Esophagus muscularis mucosa (tissue), 4 donors: ENCODE results near the gene KLHL6. TPM values are rescaled to one million over a fixed set of nuclear protein-coding genes. Genes with fewer than 3 reads are reported as not detected.

Source experiments
- DNase-seq: peaks from one replicate; pipeline ENCODE4 v3.0.0-alpha.2; 2017; ENCODE audit errors: extremely low spot score
- H3K27ac ChIP-seq, 4 donors: fragments of 200-600 bp; sonication (generic); replicated peaks in 1 of 4; 1 replicate in 3 of 4; 2 replicates in 1 of 4; pipeline ENCODE4 v1.5.1; 2016 to 2019; ENCODE audit warnings: mild to moderate bottlenecking in 1 of 4
- H3K27me3 ChIP-seq, 4 donors: fragments of 200-600 bp; sonication (generic); one replicate each; pipeline versions ENCODE4 v1.5.1 to v1.6.0; 2016 to 2019
- H3K36me3 ChIP-seq, 4 donors: fragments of 200-600 bp; sonication (generic); one replicate each; pipeline ENCODE4 v1.5.1; 2016 to 2019
- H3K4me1 ChIP-seq, 4 donors: fragments of 200-600 bp; sonication (generic); one replicate each; pipeline ENCODE4 v1.5.1; 2016 to 2019
- H3K4me3 ChIP-seq, 4 donors: fragments of 200-600 bp; sonication (generic); 1 replicate in 2 of 4; 2 replicates in 2 of 4; pipeline ENCODE4 v1.5.1; 2016 to 2019; ENCODE audit warnings: mild to moderate bottlenecking in 4 of 4, moderate library complexity in 1 of 4
- H3K9me3 ChIP-seq, 4 donors: fragments of 200-600 bp; sonication (generic); 1 replicate in 3 of 4; 2 replicates in 1 of 4; pipeline ENCODE4 v1.5.1; 2016 to 2019
- EP300 ChIP-seq: sonication (generic); formaldehyde crosslinking; IDR thresholded peaks from one replicate; pipeline ENCODE4 v1.6.1; 2017; ENCODE audit warnings: antibody characterized with exemption
- POLR2A ChIP-seq: fragments of 450-650 bp; IDR thresholded peaks from one replicate; pipeline ENCODE4 v1.6.1; 2017; ENCODE audit warnings: antibody characterized with exemption, moderate library complexity, mild to moderate bottlenecking, low read depth
- POLR2AphosphoS5 ChIP-seq, 2 donors: sonication (generic); formaldehyde crosslinking; IDR thresholded peaks; one replicate each; pipeline ENCODE4 v1.6.1; 2017; ENCODE audit warnings: antibody characterized with exemption in 2 of 2
- WGBS: methylation state at CpG from one replicate; pipeline ENCODE4 v1.1.5; 2018; 5-methylcytosine and 5-hydroxymethylcytosine counted together
- intact Hi-C: fragments of 100-400 bp; cut with DNase I; formaldehyde crosslinking; loops from one replicate; pipeline ENCODE4 v1.15.1; 2023
- total RNA-seq, 4 donors: library from RNA; depleted of rRNA; stranded (reverse); fragments of >200 nt; gene quantifications; one replicate each; pipeline versions ENCODE4 v1.1.0 to v1.2.1, GENCODE V29; 2016
- TF ChIP-seq, protein P1 (sequence below), 3 experiments: fragments of 200-600 bp in 2 of 3; fragments of 450-650 bp in 1 of 3; sonication (generic) in 2 of 3; IDR thresholded peaks; one replicate each; pipeline ENCODE4 v1.5.1; 2017 to 2019; ENCODE audit warnings: antibody characterized with exemption in 3 of 3, mild to moderate bottlenecking in 2 of 3, moderate library complexity in 1 of 3

The KLHL6 gene
- total RNA-seq, 4 donors from 2014 or later = 0.71 to 4.1 (median 1.3) TPM

DNA sequence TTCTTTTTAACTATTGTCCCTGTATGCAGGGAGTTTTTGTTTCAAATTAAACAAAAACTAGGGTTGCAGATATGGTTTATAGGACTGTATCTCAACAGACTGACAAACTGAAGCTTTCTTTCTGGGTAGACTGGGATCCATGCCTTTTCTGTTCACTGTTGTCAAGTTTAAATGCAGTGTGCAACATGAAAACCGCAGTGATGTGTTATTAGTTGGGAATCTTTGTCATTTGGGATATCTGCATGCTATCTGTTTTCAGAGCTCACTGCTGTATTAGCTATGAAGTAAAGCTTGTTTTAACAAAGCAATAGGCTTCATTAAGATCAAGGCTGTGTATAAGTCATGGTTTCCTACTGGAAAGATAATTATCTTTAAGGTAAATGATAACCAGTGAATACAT, 105.7 kb downstream of the KLHL6 start:
- no peak for DNase-seq
- intact Hi-C loops = no loop called here
- TF ChIP-seq POLR2AphosphoS5 (IDR thresholded peaks at IDR 0.05) (no peak), POLR2A (no peak), EP300 (no peak)
- TF ChIP-seq, protein P1, sequence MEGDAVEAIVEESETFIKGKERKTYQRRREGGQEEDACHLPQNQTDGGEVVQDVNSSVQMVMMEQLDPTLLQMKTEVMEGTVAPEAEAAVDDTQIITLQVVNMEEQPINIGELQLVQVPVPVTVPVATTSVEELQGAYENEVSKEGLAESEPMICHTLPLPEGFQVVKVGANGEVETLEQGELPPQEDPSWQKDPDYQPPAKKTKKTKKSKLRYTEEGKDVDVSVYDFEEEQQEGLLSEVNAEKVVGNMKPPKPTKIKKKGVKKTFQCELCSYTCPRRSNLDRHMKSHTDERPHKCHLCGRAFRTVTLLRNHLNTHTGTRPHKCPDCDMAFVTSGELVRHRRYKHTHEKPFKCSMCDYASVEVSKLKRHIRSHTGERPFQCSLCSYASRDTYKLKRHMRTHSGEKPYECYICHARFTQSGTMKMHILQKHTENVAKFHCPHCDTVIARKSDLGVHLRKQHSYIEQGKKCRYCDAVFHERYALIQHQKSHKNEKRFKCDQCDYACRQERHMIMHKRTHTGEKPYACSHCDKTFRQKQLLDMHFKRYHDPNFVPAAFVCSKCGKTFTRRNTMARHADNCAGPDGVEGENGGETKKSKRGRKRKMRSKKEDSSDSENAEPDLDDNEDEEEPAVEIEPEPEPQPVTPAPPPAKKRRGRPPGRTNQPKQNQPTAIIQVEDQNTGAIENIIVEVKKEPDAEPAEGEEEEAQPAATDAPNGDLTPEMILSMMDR (IDR thresholded peaks at IDR 0.05) = no peak
- no peaks in the 10 kb centered on the region for H3K9me3 ChIP-seq
- H3K36me3 ChIP-seq = peaks cover 0 to 18% (median 12%) of the 10 kb centered on the region in 4 donors
- no peaks in the 10 kb centered on the region for H3K27me3 ChIP-seq
- H3K4me1 ChIP-seq = peaks cover 15 to 33% (median 22%) of the 10 kb centered on the region in 4 donors
- peak overlapping the region in 2 of 4 donors; percentile 11 to 30 for H3K27ac ChIP-seq
- 82% methylated on average over 1 of the region's 1 CpG for WGBS
- H3K4me3 ChIP-seq = peak overlapping the region; percentile 5 to 15 (median 12)

DNA sequence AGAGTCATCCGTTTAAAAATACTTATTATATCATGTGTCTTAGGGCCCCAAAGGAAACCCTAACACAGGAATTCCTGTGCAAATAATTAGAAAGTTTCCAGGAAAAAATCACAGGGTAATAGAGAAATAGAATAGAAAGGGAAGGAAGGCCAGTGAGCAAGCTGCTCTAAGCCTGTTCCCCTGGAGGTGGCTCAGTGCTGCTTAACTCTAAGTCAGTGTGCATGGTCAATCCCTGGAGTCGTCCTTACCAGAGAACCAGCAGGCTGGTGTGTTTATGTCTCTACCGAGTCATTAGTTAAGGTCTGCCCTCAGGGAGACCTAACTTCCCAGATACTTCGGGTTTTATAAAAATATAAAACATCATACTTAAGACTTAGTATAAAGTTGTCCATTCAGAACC, 106.1 kb downstream of the KLHL6 start:
- H3K36me3 ChIP-seq = peaks cover 0 to 14% (median 10%) of the 10 kb centered on the region in 4 donors
- WGBS = 34% methylated on average over 4 of the region's 4 CpGs
- peaks cover 15 to 33% (median 22%) of the 10 kb centered on the region in 4 donors for H3K4me1 ChIP-seq
- TF ChIP-seq POLR2A = no peak
- TF ChIP-seq, protein P1 (IDR thresholded peaks at IDR 0.05) = peak in 1 of 3 experiments; percentile 10
- intact Hi-C loops = no loop called here
- H3K27me3 ChIP-seq = no peaks in the 10 kb centered on the region
- peak overlapping the region in 2 of 4 donors; percentile 11 to 30 for H3K27ac ChIP-seq
- no peaks in the 10 kb centered on the region for H3K9me3 ChIP-seq
- H3K4me3 ChIP-seq = peak overlapping the region; percentile 5 to 15 (median 12)
- DNase-seq = no peak

DNA sequence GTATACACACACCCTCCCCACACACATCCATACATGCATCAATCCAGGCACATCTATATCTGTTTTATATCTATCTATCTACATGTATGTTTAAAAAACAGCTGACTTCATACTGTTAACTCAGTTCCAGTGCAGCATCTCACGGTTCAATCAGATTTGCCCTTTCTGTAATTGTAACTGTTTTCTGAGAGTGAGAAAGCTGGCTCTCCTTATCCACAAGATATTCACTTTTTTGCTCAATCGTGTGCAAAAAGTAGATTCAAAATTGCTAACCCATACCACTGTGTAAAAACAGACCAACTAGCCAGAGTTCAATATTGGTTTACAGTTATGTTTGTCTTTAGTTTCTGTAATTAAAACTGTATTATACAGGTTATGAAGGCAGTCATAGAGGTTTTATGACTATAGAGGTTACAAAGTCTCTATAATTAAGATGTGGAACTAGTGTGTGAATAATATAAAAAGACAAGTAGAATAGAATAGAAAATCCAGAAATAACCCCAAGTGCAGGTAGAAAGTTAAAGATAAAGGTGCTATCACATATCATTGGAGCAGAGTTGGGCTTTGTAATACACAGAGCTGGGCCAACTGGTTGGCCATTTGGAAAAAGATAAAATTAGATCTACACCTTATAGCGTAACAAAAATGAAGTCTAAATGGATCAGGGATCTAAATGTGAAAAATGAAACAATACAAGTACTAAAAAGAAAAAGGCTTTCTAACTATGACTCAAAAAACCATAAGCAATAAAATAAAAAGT, 107.0 kb downstream of the KLHL6 start:
- H3K9me3 ChIP-seq = peaks cover 0 to 8% (median 3%) of the 10 kb centered on the region in 4 donors
- no peak for TF ChIP-seq POLR2AphosphoS5 (IDR thresholded peaks at IDR 0.05)
- TF ChIP-seq, protein P1 (IDR thresholded peaks at IDR 0.05) = no peak
- no peak for TF ChIP-seq EP300
- no peak for TF ChIP-seq POLR2A
- H3K4me1 ChIP-seq = peaks cover 15 to 33% (median 22%) of the 10 kb centered on the region in 4 donors
- peaks cover 0 to 14% (median 7%) of the 10 kb centered on the region in 4 donors for H3K36me3 ChIP-seq
- intact Hi-C loops = no loop called here
- no peak for DNase-seq
- H3K4me3 ChIP-seq = peak overlapping the region; percentile 71 to 88 (median 79)
- no peaks in the 10 kb centered on the region for H3K27me3 ChIP-seq
- 41% methylated on average over 3 of the region's 3 CpGs for WGBS
- peak overlapping the region in 3 of 4 donors; percentile 77 to 86 (median 82) for H3K27ac ChIP-seq

DNA sequence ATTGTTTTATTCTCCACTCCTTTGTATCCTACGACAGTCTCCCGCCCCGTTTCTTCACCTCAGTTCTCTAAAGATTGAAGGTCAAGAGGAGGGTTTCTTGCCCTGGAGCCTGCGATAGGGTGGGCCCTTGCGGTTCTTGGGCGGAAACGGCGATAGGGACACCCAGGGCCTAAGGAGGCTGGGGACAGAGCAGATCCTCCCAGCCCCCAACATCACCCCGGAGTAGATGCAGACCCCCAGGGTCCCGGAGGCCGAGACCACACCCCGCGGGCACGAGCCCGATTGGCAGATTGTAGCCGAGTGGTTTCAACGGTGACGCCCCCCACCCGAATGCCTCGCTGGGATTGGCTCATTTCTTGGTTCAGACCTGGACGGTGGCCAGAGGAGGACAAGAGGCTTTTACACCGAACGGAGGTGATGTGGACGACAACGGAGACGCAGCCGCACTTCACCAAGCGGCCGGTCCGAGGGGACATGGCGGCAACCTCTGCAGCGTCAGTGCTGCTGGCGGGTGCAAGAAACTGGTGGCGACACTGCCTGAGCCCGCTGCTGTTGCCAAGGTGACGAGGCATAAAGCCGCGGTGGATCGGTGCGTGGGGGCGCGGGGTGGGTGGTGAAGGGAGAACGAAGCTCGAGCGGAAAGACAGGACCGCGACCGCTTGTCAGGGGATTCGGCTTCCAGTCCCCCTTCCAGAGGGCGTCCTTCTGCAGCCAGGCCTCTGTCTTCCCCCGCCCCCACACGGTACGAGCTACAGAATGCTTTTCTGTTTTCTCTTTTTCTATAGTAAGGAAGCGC, 108.1 kb downstream of the KLHL6 start:
- peak; percentile 93 for DNase-seq
- under 1% methylated on average over 42 of the region's 54 CpGs for WGBS
- TF ChIP-seq POLR2A (peak; percentile 25), EP300 (no peak), POLR2AphosphoS5 (IDR thresholded peaks at IDR 0.05) (peak; percentile 67 to 81)
- TF ChIP-seq, protein P1 (IDR thresholded peaks at IDR 0.05) = no peak
- Histone ChIP-seq H3K36me3 (peaks cover 0 to 8% (median 1%) of the 10 kb centered on the region in 4 donors), H3K4me3 (peak overlapping the region; percentile 71 to 88 (median 79)), H3K4me1 (peaks cover 15 to 33% (median 22%) of the 10 kb centered on the region in 4 donors), H3K9me3 (peaks cover 0 to 15% (median 6%) of the 10 kb centered on the region in 4 donors), H3K27me3 (no peaks in the 10 kb centered on the region), H3K27ac (peak overlapping the region; percentile 71 to 86 (median 80))
- intact Hi-C loops = no loop called here
